ENCODE results near the gene CYP39A1.

CYP39A1 gene

DNA sequence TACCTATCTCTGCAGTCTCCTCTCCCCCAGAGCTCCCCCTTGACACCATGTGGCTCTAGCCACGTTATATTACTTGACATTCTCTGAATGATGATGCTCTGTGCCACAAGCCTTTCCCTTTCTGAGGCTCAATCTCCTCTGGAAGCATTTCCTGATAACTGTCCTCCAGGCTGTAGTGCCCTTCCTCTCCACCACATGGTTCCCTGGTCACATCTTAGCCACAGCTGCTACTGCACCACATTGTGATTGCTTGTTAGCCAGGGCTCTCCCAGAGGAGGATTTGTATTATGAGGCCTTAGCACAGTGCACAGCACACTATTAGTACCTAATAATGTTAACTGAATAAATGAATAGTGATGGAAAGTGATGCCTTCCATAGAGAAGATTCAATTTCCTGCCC lies 97.5 kb downstream of the CYP39A1 start:
- H3K27me3 ChIP-seq (ENCODE audit: control insufficient read depth, low read length): no peaks in the 10 kb centered on the region
- H3K79me2 ChIP-seq (ENCODE audit: control insufficient read depth, low read length): no peaks in the 10 kb centered on the region
- H3K4me2 ChIP-seq (ENCODE audit: low read length): peak overlapping the region; percentile 27
- no peaks in the 10 kb centered on the region for H3K9me3 ChIP-seq (ENCODE audit: control insufficient read depth, insufficient read depth, low read length)
- no peak overlapping the region for H3K4me3 ChIP-seq (ENCODE audit: low read length)
- H3F3A ChIP-seq (ENCODE audit: control insufficient read depth, insufficient read depth): peaks cover 9% of the 10 kb centered on the region; the same call in 1 of the 2 replicates
- peaks cover 4% of the 10 kb centered on the region for H3K36me3 ChIP-seq (ENCODE audit: control insufficient read depth, low read length)
- no peaks in the 10 kb centered on the region for H3K9me2 ChIP-seq (replicated peaks; ENCODE audit: control insufficient read depth, low read length)
- no peaks in the 10 kb centered on the region for H4K20me1 ChIP-seq (ENCODE audit: control insufficient read depth, insufficient read depth, low read depth, low read length)
- H3K27ac ChIP-seq (ENCODE audit: low read depth, low read length): no peak overlapping the region
- H3K4me1 ChIP-seq (ENCODE audit: control insufficient read depth, low read length): peaks cover 24% of the 10 kb centered on the region
- TF ChIP-seq CTCF (IDR thresholded peaks at IDR 0.05; ENCODE audit: low read depth, low read length, poor library complexity, severe bottlenecking) (no peak), EZH2phosphoT487 (IDR thresholded peaks at IDR 0.05; ENCODE audit: borderline replicate concordance, low read length) (no peak)

DNA sequence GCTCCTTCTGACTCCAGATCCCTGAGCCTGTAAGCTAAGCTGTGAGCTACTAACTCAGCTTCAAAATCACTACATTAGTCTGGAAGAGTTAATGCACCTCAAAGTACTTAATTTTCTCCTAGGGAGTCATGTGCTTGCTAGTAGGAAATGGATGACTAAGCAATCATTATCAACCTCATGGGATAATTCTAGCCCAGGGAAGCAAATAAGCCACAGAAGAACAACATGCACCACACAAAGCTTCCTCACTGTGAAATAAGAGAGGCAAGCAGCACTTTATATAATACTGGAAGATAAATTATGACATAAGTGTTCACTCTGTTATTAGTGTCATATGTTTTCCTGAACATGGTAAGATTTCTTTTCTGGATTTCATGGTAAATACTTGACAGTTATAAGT lies 103.5 kb downstream of the CYP39A1 start:
- H3K9me3 ChIP-seq (ENCODE audit: control insufficient read depth, insufficient read depth, low read length): no peaks in the 10 kb centered on the region
- H3K4me2 ChIP-seq (ENCODE audit: low read length): no peak overlapping the region
- TF ChIP-seq EZH2phosphoT487 (IDR thresholded peaks at IDR 0.05; ENCODE audit: borderline replicate concordance, low read length): no peak
- no peak for TF ChIP-seq CTCF (IDR thresholded peaks at IDR 0.05; ENCODE audit: low read depth, low read length, poor library complexity, severe bottlenecking)
- H3K27ac ChIP-seq (ENCODE audit: low read depth, low read length): no peak overlapping the region
- peaks cover 6% of the 10 kb centered on the region for H3K36me3 ChIP-seq (ENCODE audit: control insufficient read depth, low read length)
- no peaks in the 10 kb centered on the region for H4K20me1 ChIP-seq (ENCODE audit: control insufficient read depth, insufficient read depth, low read depth, low read length)
- no peaks in the 10 kb centered on the region for H3K79me2 ChIP-seq (ENCODE audit: control insufficient read depth, low read length)
- no peaks in the 10 kb centered on the region for H3F3A ChIP-seq (ENCODE audit: control insufficient read depth, insufficient read depth)
- no peaks in the 10 kb centered on the region for H3K9me2 ChIP-seq (replicated peaks; ENCODE audit: control insufficient read depth, low read length)
- peaks cover 6% of the 10 kb centered on the region for H3K4me1 ChIP-seq (ENCODE audit: control insufficient read depth, low read length)
- no peak overlapping the region for H3K4me3 ChIP-seq (ENCODE audit: low read length)
- H3K27me3 ChIP-seq (ENCODE audit: control insufficient read depth, low read length): no peaks in the 10 kb centered on the region

GRCh38 chr6:46541556-46541955 lies 111.1 kb downstream of the CYP39A1 start:
- Histone ChIP-seq H3F3A (ENCODE audit: control insufficient read depth, insufficient read depth) (no peaks in the 10 kb centered on the region), H3K9me3 (ENCODE audit: control insufficient read depth, insufficient read depth, low read length) (no peaks in the 10 kb centered on the region), H3K79me2 (ENCODE audit: control insufficient read depth, low read length) (no peaks in the 10 kb centered on the region), H4K20me1 (ENCODE audit: control insufficient read depth, insufficient read depth, low read depth, low read length) (no peaks in the 10 kb centered on the region), H3K27ac (ENCODE audit: low read depth, low read length) (no peak overlapping the region), H3K36me3 (ENCODE audit: control insufficient read depth, low read length) (no peaks in the 10 kb centered on the region), H3K27me3 (ENCODE audit: control insufficient read depth, low read length) (no peaks in the 10 kb centered on the region), H3K4me2 (ENCODE audit: low read length) (no peak overlapping the region), H3K4me1 (ENCODE audit: control insufficient read depth, low read length) (no peaks in the 10 kb centered on the region), H3K4me3 (ENCODE audit: low read length) (no peak overlapping the region), H3K9me2 (replicated peaks; ENCODE audit: control insufficient read depth, low read length) (no peaks in the 10 kb centered on the region)
- TF ChIP-seq CTCF (IDR thresholded peaks at IDR 0.05; ENCODE audit: low read depth, low read length, poor library complexity, severe bottlenecking) (no peak), EZH2phosphoT487 (IDR thresholded peaks at IDR 0.05; ENCODE audit: borderline replicate concordance, low read length) (no peak)

GRCh38 chr6:46539866-46540265 lies 112.8 kb downstream of the CYP39A1 start:
- H3K4me3 ChIP-seq (ENCODE audit: low read length): no peak overlapping the region
- H3K4me2 ChIP-seq (ENCODE audit: low read length): no peak overlapping the region
- no peaks in the 10 kb centered on the region for H3K36me3 ChIP-seq (ENCODE audit: control insufficient read depth, low read length)
- no peaks in the 10 kb centered on the region for H3K4me1 ChIP-seq (ENCODE audit: control insufficient read depth, low read length)
- H3K79me2 ChIP-seq (ENCODE audit: control insufficient read depth, low read length): no peaks in the 10 kb centered on the region
- H4K20me1 ChIP-seq (ENCODE audit: control insufficient read depth, insufficient read depth, low read depth, low read length): no peaks in the 10 kb centered on the region
- TF ChIP-seq CTCF (IDR thresholded peaks at IDR 0.05; ENCODE audit: low read depth, low read length, poor library complexity, severe bottlenecking) (no peak), EZH2phosphoT487 (IDR thresholded peaks at IDR 0.05; ENCODE audit: borderline replicate concordance, low read length) (no peak)
- H3K9me2 ChIP-seq (replicated peaks; ENCODE audit: control insufficient read depth, low read length): no peaks in the 10 kb centered on the region
- H3F3A ChIP-seq (ENCODE audit: control insufficient read depth, insufficient read depth): no peaks in the 10 kb centered on the region
- H3K27ac ChIP-seq (ENCODE audit: low read depth, low read length): no peak overlapping the region
- peaks cover 4% of the 10 kb centered on the region for H3K9me3 ChIP-seq (ENCODE audit: control insufficient read depth, insufficient read depth, low read length)
- H3K27me3 ChIP-seq (ENCODE audit: control insufficient read depth, low read length): no peaks in the 10 kb centered on the region

Data from DOHH2 (cell line).